Measurements from ENCODE around the gene AKAIN1. TPM values are rescaled to one million over a fixed set of nuclear protein-coding genes. Genes with fewer than 3 reads are reported as not detected.

Gene AKAIN1
- polyA plus RNA-seq, 6 donors from 2014 or later = not detected

- Mint-ChIP-seq H3K36me3 (no peaks in the 10 kb centered on the region), H3K27ac (no peak overlapping the region), H3K4me1 (peaks cover 0 to 8% (median 0%) of the 10 kb centered on the region in 3 donors), H3K9me3 (peaks cover 0 to 6% (median 0%) of the 10 kb centered on the region in 7 donors), H3K4me3 (no peak overlapping the region), H3K27me3 (peaks cover 0 to 13% (median 13%) of the 10 kb centered on the region in 3 donors)
- ATAC-seq (ENCODE audit: low read depth in 2 of 2) (no peak), DNase-seq (no peak)
Observed at GRCh38 chr18:5155218-5155906, 41.7 kb downstream of the AKAIN1 start.

DNA sequence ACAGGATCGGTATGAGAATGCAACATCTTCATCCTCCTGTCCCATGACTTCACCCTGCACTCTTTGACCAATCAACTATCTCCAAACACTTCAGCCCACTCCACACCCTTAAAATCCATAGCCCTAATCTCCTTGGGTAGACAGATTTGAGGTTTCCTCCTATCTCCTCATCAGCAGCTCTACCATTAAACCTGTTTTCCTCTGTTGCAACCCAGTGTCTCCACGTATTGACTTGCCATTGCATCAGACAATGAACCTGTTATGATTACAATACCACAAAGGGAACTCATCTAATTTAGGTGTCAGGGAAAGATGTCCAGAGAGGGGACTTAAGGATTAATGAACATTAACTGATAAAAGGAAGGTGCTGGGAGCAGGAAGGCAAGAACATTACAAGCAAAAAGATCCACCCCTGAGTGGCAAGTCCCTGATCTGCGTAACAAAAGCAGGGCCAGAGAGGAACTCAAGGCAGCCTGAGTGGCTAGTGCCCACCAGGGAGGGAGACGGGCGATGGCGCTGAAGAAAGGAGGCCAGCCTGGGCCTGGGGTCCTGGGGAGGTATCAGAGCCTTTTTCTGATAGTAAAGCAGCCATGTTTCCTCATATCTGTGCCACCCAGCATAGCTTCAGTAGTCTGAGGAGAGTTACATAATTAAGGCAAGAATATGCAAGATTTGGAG lies 44.6 kb downstream of the AKAIN1 start:
- Mint-ChIP-seq H3K27ac (no peak overlapping the region), H3K4me3 (peak overlapping the region in 1 of 8 donors; percentile 17), H3K4me1 (no peaks in the 10 kb centered on the region), H3K36me3 (no peaks in the 10 kb centered on the region), H3K27me3 (peaks cover 0 to 14% (median 13%) of the 10 kb centered on the region in 3 donors), H3K9me3 (peaks cover 0 to 6% (median 0%) of the 10 kb centered on the region in 7 donors)
- ATAC-seq (ENCODE audit: low read depth in 2 of 2) (no peak), DNase-seq (no peak)

- ATAC-seq (ENCODE audit: low read depth in 2 of 2) (no peak), DNase-seq (no peak)
- Mint-ChIP-seq H3K27ac (no peak overlapping the region), H3K4me3 (no peak overlapping the region), H3K27me3 (peaks cover 0 to 14% (median 13%) of the 10 kb centered on the region in 3 donors), H3K36me3 (no peaks in the 10 kb centered on the region), H3K9me3 (peaks cover 0 to 6% (median 0%) of the 10 kb centered on the region in 7 donors), H3K4me1 (no peaks in the 10 kb centered on the region)
Observed at GRCh38 chr18:5150894-5151293, 46.2 kb downstream of the AKAIN1 start.

GRCh38 chr18:5146093-5146492 lies 51.0 kb downstream of the AKAIN1 start:
- Mint-ChIP-seq H3K9me3 (peaks cover 0 to 2% (median 0%) of the 10 kb centered on the region in 7 donors), H3K4me3 (no peak overlapping the region), H3K27ac (no peak overlapping the region), H3K36me3 (no peaks in the 10 kb centered on the region), H3K27me3 (peaks cover 0 to 16% (median 11%) of the 10 kb centered on the region in 3 donors), H3K4me1 (no peaks in the 10 kb centered on the region)
- ATAC-seq (ENCODE audit: low read depth in 2 of 2) = no peak
- DNase-seq = no peak

GRCh38 chr18:5145168-5145825 lies 51.8 kb downstream of the AKAIN1 start:
- Mint-ChIP-seq H3K36me3 (no peaks in the 10 kb centered on the region), H3K4me1 (no peaks in the 10 kb centered on the region), H3K9me3 (peaks cover 0 to 2% (median 0%) of the 10 kb centered on the region in 7 donors), H3K27me3 (peaks cover 0 to 12% (median 11%) of the 10 kb centered on the region in 3 donors), H3K27ac (no peak overlapping the region), H3K4me3 (no peak overlapping the region)
- DNase-seq = no peak
- no peak for ATAC-seq (ENCODE audit: low read depth in 2 of 2)

DNA sequence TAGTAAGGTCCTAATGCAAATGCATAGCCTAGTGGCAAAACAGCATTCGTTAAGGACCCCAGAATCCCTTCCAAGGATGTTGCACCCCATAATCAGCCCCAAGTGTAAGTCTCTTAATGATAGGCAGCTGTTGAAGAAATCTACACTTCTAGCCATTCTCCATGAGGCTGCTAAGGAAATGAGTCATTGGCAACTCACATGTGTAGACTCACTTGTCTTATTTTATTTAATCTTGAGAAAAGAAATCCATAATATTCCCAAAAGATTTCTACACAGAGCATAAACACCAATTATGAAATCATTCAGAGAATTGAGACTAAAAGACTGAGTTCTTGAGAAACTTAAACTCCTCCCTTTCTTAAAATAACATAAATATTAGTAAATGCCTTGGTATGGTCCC lies 52.4 kb downstream of the AKAIN1 start:
- Mint-ChIP-seq H3K4me3 (no peak overlapping the region), H3K27me3 (peaks cover 0 to 11% (median 11%) of the 10 kb centered on the region in 3 donors), H3K9me3 (peaks cover 0 to 2% (median 0%) of the 10 kb centered on the region in 7 donors), H3K36me3 (no peaks in the 10 kb centered on the region), H3K4me1 (no peaks in the 10 kb centered on the region), H3K27ac (no peak overlapping the region)
- no peak for ATAC-seq (ENCODE audit: low read depth in 2 of 2)
- no peak for DNase-seq

GRCh38 chr18:5142859-5143258 lies 54.2 kb downstream of the AKAIN1 start:
- DNase-seq = no peak
- no peak for ATAC-seq (ENCODE audit: low read depth in 2 of 2)
- Mint-ChIP-seq H3K4me1 (no peaks in the 10 kb centered on the region), H3K27me3 (peaks cover 0 to 11% (median 7%) of the 10 kb centered on the region in 3 donors), H3K27ac (no peak overlapping the region), H3K9me3 (peaks cover 0 to 2% (median 0%) of the 10 kb centered on the region in 7 donors), H3K36me3 (no peaks in the 10 kb centered on the region), H3K4me3 (no peak overlapping the region)

DNA sequence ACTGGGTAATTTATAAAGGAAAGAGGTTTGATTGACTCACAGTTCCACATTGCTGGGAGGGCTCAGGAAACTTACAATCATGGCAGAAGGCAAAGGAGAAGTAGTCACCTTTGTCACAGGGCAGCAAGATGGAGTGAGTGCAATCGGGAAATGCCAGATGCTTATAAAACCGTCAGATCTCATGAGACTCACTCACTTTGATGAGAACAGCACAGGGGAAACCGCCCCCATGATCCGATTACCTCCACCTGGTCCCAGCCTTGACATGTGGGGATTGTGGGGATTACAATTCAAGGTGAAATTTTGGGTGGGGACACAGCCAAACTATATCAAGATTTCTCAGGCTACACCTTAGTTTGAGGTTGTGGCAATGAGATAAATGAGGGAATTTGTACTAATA lies 54.9 kb downstream of the AKAIN1 start:
- Mint-ChIP-seq H3K4me3 (no peak overlapping the region), H3K36me3 (no peaks in the 10 kb centered on the region), H3K9me3 (peaks cover 0 to 2% (median 0%) of the 10 kb centered on the region in 7 donors), H3K27me3 (peaks cover 0 to 11% (median 7%) of the 10 kb centered on the region in 3 donors), H3K27ac (no peak overlapping the region), H3K4me1 (no peaks in the 10 kb centered on the region)
- no peak for DNase-seq
- ATAC-seq (ENCODE audit: low read depth in 2 of 2) = no peak

GRCh38 chr18:5137261-5137660 lies 59.8 kb downstream of the AKAIN1 start:
- Mint-ChIP-seq H3K36me3 (no peaks in the 10 kb centered on the region), H3K27me3 (peaks cover 0 to 11% (median 3%) of the 10 kb centered on the region in 3 donors), H3K4me3 (no peak overlapping the region), H3K9me3 (peaks cover 0 to 2% (median 0%) of the 10 kb centered on the region in 7 donors), H3K4me1 (no peaks in the 10 kb centered on the region), H3K27ac (no peak overlapping the region)
- DNase-seq = no peak
- ATAC-seq (ENCODE audit: low read depth in 2 of 2) = no peak

- Mint-ChIP-seq H3K4me3 (no peak overlapping the region), H3K36me3 (no peaks in the 10 kb centered on the region), H3K27me3 (peaks cover 0 to 3% (median 0%) of the 10 kb centered on the region in 3 donors), H3K4me1 (no peaks in the 10 kb centered on the region), H3K27ac (no peak overlapping the region), H3K9me3 (peaks cover 0 to 2% (median 0%) of the 10 kb centered on the region in 7 donors)
- DNase-seq (no peak), ATAC-seq (ENCODE audit: low read depth in 2 of 2) (no peak)
Observed at GRCh38 chr18:5132987-5133386, 64.1 kb downstream of the AKAIN1 start.

GRCh38 chr18:5122272-5122671 lies 74.8 kb downstream of the AKAIN1 start:
- H3K27ac Mint-ChIP-seq = no peak overlapping the region
- peaks cover 3 to 16% (median 15%) of the 10 kb centered on the region in 3 donors for H3K27me3 Mint-ChIP-seq
- no peak overlapping the region for H3K4me3 Mint-ChIP-seq
- H3K36me3 Mint-ChIP-seq = peaks cover 15 to 18% of the 10 kb centered on the region in 2 donors
- no peaks in the 10 kb centered on the region for H3K4me1 Mint-ChIP-seq
- H3K9me3 Mint-ChIP-seq = peaks cover 14 to 52% (median 40%) of the 10 kb centered on the region in 7 donors
- no peak for ATAC-seq (ENCODE audit: low read depth in 2 of 2)
- no peak for DNase-seq

GRCh38 chr18:5110266-5110665 lies 86.8 kb downstream of the AKAIN1 start:
- no peaks in the 10 kb centered on the region for H3K4me1 Mint-ChIP-seq
- no peak overlapping the region for H3K4me3 Mint-ChIP-seq
- DNase-seq (no peak), ATAC-seq (ENCODE audit: low read depth in 2 of 2) (no peak)
- H3K27ac Mint-ChIP-seq = no peak overlapping the region
- H3K9me3 Mint-ChIP-seq = peaks cover 0 to 15% (median 12%) of the 10 kb centered on the region in 7 donors
- H3K27me3 Mint-ChIP-seq = peaks cover 0 to 9% (median 6%) of the 10 kb centered on the region in 3 donors
- no peaks in the 10 kb centered on the region for H3K36me3 Mint-ChIP-seq

GRCh38 chr18:5107988-5108387 lies 89.1 kb downstream of the AKAIN1 start:
- ATAC-seq (ENCODE audit: low read depth in 2 of 2) = no peak
- H3K27me3 Mint-ChIP-seq = peaks cover 0 to 11% (median 9%) of the 10 kb centered on the region in 3 donors
- no peaks in the 10 kb centered on the region for H3K36me3 Mint-ChIP-seq
- peaks cover 0 to 2% (median 0%) of the 10 kb centered on the region in 7 donors for H3K9me3 Mint-ChIP-seq
- no peak overlapping the region for H3K4me3 Mint-ChIP-seq
- no peak for DNase-seq
- H3K4me1 Mint-ChIP-seq = no peaks in the 10 kb centered on the region
- no peak overlapping the region for H3K27ac Mint-ChIP-seq
